GM19324 (cell line): ENCODE measurements around the gene TIMM44.
"Not testable (repeated sequence)": the region's sequence is repeated elsewhere in the genome, so short reads cannot be mapped to it uniquely, and the experiment has no call there.

ENCODE experiments used
- ATAC-seq: cut with Tn5 transposase; IDR thresholded peaks from one replicate; pipeline ENCODE4 v1.9.1; 2021; ENCODE audit warnings: mild to moderate bottlenecking, moderate library complexity; ENCODE audit not compliant: unreplicated experiment, low FRiP score

The TIMM44 gene

DNA sequence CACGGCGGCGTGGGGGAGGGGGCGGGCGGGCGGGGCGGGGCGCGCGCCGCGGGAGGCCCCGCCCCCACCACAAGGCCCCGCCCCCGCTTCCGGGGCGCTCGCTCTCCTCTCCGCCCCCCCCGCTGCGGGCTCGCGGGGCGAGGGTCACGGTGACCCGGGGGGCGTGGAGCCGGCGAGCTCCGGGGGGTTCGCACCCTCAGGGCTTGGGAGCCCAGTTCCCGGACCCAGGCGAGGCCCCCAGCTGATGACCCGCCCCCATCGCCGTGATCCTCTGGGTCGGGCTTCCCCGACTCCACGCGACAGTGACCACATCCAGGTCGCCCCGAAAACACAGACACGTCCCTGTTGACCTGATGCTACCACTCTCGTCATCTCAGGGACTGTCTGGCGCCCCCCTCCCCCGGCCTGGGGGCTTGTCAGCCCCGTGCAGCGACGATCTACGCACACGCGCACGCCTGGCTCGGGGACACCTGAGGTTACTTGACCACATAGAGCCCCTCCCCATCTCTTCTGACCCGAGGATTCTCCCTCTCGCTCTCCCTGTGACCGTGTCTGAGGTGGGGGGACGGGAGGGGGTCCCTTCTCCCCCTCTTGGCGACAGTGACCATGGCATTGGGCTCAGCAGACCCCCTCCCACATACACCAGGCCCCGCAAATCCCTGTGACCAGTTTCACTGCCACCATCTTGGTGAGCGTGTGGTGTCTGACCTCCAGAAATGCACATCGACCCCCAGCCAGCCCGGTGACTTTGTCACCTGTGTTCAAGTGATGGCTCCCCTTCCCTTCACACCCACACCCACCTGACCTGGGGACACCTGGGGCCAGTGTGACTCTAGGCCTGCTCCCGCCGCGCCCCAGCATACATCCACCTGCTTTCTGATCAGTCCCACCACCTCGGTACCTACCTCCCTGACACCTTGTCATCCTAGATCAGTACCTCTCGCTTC, 39.1 kb downstream of the TIMM44 start:
- peak; percentile 36 for ATAC-seq

DNA sequence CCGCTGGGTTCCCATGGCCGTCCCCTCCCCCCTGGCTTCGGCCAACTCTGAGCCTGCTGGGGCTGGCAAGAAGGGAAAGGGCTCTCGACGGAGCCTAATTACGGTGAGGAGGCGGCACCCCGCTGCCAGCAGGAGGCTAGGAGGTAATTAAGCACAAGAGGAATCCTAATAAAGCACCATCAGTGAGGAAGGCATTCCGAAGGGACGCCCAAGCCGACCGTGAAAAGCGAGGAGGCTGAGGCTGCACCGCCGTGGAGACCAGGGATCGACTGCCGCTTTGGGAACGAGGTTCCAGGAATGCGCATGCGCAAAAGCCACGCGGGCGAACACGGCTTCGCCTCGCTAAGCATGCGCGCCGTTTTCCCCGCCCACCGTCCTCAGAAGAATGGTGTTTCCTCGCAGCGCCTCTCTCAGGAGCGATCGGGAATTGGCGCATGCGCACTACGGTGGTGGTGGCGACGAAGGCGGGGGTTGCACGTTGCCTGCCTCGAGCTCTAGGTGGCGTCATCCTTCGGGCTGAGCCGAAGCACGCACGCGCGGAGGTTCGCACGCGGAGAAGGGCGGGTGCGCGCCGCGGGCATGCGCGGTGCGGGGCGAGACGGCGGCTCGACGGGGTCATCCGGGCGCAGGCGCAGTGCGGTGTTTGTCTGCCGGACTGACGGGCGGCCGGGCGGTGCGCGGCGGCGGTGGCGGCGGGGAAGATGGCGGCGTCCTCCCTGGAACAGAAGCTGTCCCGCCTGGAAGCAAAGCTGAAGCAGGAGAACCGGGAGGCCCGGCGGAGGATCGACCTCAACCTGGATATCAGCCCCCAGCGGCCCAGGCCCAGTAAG, 40.0 kb downstream of the TIMM44 start, which contains the start of gene MAP2K7:
Gene MAP2K7, plus strand, starts transcription at position 634 of the 830 bp plus-strand sequence. Its CDS starts 68 bp downstream, at position 702.
- peak; percentile 91 for ATAC-seq

DNA sequence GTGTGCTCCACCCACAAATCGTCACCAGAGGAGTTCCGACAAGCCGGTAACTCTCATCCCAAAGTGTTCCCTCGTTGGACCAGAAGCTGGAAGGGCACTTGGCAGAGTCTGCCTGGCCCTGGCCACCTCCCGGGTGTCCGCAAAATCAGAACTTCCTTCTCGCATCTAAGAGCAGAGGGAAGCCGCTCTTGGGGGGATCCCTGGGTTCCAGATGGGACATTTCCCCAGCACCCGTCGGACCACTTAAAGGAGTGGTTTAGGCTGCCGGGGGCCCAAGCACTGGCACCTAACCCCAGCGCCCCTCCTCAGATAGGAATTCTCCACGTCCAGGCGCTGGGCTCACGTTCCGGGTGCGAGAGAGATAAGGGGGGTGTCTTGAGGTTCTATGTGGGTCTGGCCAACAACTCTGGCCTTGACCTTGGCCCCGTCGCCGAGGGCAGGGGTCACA, 40.6 kb downstream of the TIMM44 start:
- no peak for ATAC-seq

DNA sequence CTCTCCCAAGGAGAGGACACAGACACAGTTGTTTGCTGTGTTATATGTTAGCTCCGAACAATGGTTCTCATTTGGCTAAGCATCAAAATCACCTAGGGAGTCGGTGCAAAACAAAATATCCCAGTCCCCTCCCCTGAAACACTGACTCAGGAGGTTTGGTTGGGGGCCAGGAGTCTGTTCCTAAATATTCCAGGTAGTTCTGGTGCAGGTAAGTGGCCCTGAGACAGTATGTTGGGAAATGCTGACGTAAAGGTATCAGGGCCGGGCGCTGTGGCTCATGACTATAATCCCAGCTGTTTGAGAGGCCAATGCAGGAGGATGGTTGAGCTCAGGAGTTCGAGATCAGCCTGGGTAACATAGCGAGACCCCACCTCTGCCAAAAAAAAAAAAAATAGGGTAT, 42.1 kb downstream of the TIMM44 start:
- no peak for ATAC-seq

DNA sequence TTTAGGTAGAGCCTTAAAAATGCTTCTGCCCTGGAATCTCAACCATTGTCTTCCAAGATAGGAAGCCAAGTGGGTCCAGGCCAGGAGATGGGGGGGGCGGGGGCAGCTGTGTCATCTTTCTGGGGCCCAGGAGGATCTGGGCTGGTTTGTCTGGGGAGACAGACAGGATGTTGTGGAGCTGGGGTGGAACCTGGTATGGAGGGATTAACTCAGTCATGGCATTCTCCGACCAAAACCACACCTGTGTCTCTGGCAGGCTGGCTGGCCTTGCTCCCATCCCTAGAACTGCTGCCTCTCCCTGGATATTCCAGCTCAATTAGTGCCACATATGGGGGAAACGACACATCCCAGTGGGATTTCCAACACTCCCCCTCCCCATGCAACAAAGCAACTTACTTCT, 42.5 kb downstream of the TIMM44 start:
- no peak for ATAC-seq

DNA sequence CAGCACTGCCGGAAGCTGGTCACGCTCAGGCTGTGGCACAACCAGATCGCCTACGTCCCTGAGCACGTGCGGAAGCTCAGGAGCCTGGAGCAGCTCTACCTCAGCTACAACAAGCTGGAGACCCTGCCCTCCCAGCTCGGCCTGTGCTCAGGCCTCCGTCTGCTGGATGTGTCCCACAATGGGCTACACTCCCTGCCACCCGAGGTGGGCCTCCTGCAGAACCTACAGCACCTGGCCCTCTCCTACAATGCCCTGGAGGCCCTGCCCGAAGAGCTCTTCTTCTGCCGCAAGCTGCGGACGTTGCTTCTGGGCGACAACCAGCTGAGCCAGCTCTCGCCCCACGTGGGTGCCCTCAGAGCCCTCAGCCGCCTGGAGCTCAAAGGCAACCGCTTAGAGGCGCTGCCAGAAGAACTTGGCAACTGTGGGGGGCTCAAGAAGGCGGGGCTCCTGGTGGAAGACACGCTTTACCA, 43.0 kb downstream of the TIMM44 start:
- no peak for ATAC-seq

DNA sequence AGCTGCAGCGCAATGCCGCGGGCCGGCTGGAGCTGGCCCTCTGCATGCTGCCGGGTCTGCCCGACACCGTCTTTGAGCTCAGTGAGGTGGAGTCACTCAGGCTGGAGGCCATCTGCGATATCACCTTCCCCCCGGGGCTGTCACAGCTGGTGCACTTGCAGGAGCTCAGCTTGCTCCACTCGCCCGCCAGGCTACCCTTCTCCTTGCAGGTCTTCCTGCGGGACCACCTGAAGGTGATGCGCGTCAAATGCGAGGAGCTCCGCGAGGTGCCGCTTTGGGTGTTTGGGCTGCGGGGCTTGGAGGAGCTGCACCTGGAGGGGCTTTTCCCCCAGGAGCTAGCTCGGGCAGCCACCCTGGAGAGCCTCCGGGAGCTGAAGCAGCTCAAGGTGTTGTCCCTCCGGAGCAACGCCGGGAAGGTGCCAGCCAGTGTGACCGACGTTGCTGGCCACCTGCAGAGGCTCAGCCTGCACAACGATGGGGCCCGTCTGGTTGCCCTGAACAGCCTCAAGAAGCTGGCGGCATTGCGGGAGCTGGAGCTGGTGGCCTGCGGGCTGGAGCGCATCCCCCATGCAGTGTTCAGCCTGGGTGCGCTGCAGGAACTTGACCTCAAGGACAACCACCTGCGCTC, 43.6 kb downstream of the TIMM44 start:
- no peak for ATAC-seq

DNA sequence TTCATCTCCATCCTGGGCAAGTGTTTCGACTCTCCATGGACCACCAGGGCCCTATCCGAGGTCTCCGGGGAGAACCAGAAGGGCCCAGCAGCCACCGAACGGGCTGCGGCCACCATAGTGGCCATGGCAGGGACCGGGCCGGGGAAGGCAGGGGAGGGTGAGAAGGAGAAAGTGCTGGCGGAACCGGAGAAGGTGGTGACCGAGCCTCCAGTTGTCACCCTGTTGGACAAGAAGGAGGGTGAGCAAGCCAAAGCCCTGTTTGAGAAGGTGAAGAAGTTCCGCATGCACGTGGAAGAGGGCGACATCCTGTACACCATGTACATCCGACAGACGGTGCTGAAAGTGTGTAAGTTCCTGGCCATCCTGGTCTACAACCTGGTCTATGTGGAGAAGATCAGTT, 44.5 kb downstream of the TIMM44 start:
- no peak for ATAC-seq

DNA sequence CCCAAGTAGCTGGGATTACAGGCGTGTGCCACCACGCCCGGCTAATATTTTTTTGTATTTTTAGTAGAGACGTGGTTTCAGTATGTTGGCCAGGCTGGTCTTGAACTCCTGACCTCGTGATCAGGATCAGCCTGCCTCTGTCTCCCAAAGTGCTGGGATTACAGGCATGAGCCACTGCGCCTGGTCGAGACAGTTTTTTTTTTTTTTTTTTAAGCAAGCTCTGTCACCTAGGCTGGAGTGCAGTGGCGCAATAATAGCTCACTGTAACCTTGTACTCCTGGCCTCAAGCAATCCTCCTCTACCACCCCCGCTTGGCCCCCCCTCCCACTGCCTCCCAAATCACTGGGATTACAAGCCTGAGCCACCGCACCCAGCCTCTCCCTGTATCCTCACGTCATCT, 46.2 kb downstream of the TIMM44 start:
- ATAC-seq, result no peak

DNA sequence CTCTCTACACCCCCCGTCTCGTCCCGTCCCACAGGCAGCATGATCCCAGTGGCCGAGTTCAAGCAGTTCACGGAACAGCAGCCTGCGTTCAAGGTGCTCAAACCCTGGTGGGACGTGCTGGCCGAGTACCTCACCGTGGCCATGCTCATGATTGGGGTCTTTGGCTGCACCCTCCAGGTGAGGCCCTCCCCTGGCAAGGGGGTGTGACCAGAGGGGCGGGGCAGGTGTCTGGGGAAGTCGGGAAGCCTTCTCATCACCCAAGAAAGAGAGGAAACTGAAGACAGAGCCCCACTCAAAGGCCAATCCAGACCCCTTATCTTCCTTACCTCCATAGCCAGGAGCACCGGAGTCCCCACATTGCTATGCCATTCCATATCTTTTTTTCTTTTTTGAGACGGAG, 47.9 kb downstream of the TIMM44 start:
- no peak for ATAC-seq

DNA sequence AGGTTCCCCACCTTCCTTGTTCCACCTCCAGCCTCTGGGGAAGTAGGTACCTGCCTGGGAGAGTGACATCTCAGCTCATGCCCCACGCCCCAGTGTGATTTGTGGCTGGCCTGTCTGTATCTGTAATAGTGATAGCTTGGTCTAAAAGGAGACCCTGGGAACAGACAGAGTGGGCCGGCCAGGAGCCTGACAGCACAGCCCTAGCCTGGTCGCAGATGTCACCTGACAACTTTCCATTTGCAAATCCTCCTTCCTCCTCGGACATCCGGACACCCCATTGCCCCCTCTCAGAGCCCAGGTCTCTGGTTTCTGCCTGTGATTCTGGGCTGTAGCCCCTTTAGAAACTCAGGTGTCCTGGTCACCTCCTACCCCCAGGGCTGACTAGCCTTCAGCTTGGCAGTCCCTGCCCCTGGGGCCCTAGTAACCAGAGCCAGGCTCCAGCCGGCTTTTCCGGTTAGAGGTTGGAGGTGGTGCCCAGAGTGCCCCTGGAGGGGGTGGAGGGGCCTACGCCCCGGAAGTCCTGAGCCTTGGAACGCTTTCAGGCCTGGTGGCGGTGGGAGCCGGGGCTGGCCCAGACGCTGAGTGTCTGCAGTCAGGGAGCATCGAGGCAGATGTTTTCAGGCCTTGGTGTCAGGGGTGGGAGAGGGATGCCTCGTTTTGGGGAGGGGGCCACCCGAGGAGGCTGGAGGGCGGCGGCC, 48.7 kb downstream of the TIMM44 start:
- no peak for ATAC-seq

DNA sequence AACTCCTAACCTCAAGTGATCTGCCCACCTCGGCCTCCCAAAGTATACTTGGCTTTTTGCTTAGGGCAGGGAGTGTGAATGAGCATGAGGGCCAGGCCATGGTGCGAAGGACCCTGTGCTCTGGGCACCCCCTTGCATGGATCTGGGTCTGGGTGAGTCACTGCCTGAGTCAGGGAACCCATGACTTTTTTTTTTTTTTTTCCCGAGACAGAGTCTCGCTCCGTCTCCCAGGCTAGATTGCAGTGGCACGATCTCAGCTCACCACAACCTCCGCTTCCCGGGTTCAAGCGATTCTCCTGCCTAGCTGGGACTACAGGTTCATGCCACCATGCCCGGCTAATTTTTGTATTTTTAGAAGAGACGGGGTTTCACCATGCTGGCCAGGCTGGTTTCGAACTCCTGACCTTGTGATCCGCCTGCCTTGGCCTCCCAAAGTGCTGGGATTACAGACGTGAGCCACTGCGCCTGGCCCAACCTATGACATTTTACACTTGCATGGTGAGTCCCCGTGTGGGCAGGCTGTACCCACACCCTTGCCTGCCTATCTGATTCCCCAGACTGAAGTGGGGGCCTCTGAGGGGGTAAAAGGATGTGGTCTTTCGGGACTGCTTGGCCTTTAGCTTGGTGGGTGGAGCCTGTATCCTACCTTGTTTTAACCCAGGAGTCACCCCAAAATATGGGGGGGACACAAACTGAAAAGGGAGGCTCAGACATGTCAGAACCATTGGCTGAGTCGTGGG, 49.9 kb downstream of the TIMM44 start:
- ATAC-seq, result not testable (repeated sequence)

DNA sequence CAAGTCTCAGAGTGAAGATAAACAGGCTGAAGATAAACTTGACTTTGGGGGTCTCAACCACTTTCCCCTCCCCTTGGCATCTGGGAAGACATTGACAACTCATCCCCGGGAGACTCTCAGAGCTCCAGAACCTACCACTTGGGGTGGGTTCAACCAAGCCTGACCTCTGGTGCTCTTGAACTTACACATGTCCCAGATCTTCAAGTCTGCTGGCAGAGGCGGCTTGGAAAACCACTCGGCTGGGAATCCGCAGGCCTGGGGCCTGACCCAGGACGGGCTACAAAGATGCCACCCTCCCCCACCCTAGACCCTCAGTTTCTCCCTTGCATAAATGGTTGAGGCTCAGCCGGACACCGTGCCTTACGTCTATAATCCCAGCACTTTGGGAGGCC, 54.6 kb downstream of the TIMM44 start:
- no peak for ATAC-seq

DNA sequence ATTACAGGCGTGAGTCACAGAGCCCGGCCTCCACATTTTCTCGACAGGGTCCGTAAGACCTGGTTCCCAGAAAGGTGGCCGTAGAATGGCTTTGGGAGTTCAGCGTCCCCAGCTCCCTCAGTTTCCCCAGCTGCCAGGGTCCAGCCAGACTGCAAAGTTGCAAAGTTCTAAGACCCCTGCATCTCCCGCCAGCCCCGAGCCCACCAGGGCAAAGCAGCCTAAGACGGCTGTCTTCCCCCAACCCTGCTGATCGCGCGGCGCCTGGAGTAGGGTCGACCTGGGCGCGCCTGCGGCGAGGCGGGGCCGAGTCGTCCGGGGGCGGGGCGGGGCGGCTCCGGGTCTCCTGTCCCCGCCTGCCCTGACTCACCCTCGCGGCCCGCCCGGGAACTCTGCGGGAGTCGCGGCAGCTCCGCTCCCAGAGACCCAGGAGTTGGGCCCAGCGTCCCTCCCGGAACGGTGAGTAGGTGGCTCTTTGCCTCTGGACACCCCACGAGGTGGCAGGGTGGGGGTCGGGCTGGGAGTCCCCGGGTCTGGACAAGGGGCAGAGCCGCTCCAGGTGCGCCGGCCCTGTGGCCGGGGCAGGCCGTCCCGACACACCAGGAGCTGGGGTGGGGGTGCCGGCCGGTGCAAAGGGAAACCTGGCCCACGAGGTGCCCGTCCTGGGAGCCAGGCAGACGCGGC, 55.2 kb downstream of the TIMM44 start, which contains the start of gene LRRC8E:
Gene LRRC8E, plus strand, starts transcription at position 366 of the 681 bp plus-strand sequence. CDS start 7,094 bp downstream, outside the sequence.
- ATAC-seq, result no peak

DNA sequence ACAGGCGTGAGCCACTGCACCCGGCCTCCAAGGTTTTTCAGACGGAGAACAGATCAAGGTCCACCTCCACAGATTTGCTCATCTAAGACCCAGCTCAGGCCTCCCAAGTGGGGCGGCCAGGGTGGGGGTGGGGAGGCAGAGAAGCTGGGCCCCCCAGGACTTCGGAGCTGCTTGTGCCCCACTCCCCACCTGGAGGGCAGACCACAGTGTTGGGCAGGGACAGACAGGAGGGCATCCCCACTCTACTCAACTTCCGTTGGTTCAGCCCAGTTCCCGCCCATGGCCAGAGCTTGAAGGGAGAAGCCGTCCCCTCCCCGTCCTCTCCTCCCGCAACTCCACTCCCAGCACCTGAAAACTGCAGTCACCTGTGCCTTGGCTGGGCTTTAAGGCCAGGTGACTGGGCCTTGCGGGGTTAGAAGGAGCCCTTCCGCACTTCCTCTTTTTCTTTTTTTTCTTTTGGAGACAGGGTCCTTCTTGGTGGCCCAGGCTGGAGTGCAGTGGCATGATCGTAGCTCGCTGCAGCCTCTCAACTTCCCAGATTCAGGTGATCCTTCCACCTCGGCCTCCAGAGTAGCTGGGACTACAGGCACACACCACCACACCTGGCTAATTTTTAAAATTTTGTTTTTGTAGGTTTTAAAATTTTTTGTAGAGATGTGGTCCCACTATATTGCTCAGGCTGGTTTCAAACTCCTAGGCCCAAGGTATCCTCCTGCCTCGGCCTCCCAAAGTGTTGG, 55.9 kb downstream of the TIMM44 start:
- no peak for ATAC-seq

DNA sequence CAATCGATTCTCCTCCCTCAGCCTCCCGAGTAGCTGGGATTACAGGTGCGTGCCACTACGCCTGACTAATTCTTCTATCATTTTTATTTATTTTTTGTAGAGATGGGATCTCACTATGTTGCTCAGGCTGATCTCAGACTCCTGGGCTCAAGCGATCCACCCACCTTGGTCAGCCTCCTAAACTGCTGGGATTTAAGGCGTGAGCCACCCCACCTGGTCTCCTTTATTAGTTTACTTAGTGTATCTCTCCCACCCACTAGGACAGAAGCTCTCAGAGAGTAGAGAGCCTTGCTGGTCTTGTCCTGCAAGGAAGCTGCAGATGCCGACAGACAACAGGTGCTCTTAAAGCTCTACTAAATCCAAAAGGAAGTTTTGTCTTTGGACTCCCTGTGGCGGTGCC, 57.6 kb downstream of the TIMM44 start:
- ATAC-seq, result no peak

DNA sequence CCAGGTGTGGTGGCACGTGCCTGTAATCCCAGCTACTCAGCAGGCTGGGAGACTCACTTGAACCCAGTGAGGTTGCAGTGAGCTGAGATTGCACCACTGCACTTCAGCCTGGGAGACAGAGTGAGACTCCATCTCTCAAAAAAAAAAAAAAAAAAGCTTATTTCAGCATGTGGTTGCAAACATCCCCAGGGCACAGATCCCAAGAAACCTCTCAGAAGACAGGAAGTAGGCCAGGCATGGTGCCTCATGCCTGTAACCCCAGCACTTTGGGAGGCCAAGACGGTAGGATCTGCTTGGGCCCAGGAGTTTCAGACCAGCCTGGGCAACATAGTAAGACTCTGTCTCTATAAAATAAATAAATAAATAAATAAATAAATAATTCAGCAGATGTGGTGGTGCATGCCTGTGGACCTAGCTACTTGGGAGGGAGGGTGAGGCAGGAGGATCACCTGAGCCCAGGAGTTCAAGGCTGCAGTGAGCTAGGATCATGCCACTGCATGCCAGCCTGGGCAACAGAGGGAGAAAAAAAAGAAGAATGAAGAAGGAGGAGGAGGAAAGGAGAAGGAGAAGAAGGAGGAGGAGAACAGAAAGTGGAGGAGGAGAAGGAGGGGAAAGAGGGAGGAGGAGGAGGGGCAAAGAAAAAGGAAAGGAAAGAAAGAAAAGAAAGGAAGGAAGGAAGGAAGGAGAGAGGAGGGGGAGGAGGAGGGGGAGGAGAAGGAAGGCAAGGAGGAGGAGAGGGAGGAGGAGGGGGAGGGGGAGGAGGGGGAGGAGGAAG, 59.5 kb downstream of the TIMM44 start:
- no peak for ATAC-seq
